GM19023 (cell line): ENCODE results near the gene AFF2.

ENCODE experiments used
- ATAC-seq: cut with Tn5 transposase; IDR thresholded peaks from one replicate; pipeline ENCODE4 v1.9.1; 2021; ENCODE audit warnings: mild to moderate bottlenecking, moderate library complexity; ENCODE audit not compliant: unreplicated experiment

Gene AFF2

DNA sequence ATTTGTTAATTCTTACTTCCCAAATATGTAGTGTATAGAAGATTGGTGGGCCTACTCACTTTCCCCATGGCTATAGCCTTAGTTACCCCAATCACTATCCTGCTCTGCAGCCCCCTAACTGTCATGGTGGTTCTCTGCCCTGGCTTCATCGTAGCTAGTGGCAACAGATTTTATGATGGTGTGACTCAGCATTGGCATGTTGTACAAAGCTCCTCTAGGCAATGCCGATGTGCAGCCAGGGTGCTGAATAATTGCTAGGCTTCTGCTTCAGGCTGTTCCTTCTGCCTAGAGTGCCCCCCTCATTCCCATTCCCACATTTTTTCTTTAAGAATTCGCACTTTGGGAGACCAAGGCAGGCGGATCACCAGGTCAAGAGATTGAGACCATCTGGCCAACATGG is 35.2 kb downstream of the AFF2 start:
- ATAC-seq: no peak

DNA sequence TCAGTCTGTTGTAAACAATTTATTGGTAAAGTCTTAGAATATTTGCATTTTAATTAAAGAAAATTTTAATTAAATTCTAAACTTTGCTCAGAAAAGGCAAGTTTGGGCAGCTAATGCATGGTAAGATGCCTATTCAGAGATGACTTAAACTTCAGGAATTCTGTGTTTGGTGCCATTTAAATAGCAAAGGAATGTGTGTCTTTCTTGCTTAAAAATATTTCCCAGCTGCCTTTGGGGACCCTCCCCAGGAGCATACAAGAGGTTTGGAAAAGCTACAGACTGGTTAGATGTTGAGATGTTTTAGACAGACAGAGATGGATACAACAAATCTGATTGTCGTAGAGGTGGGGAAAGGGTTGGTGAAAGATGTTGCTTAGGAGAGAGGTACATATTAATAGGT is 36.5 kb downstream of the AFF2 start:
- ATAC-seq: no peak

DNA sequence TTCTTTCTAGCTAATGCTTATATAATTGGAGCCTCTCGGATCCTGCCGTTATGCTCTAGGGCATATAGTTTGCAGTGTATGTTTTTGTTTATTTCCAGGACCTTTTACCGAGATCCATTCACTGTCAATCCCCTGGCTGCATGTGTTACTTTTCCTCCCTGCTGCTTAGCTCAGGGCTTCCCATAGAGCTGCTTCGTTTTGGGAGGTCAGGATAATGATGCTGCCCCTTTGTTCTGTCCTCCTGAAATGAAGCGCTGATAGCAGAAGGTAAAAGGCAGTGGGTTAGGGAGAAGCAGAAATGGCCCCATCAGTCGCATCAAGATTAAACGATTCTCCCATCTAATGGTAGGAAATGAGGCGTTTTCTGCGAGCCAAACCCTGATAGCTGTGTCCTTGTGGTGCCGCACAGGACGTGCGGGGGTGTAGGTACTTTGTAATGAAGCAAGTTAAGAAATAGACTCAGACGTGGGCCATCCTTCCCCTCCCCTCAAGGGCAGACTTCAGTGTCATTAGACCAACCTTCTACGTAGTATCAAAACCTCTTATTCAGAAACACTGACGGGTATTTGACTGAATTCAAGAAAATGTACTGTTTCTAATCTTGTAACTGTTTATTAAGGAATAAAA is 37.3 kb downstream of the AFF2 start:
- no peak for ATAC-seq

- ATAC-seq: no peak
Measured at GRCh38 chrX:148538582-148538981, 38.2 kb downstream of the AFF2 start.

GRCh38 chrX:148540114-148540513 is 39.7 kb downstream of the AFF2 start:
- no peak for ATAC-seq

DNA sequence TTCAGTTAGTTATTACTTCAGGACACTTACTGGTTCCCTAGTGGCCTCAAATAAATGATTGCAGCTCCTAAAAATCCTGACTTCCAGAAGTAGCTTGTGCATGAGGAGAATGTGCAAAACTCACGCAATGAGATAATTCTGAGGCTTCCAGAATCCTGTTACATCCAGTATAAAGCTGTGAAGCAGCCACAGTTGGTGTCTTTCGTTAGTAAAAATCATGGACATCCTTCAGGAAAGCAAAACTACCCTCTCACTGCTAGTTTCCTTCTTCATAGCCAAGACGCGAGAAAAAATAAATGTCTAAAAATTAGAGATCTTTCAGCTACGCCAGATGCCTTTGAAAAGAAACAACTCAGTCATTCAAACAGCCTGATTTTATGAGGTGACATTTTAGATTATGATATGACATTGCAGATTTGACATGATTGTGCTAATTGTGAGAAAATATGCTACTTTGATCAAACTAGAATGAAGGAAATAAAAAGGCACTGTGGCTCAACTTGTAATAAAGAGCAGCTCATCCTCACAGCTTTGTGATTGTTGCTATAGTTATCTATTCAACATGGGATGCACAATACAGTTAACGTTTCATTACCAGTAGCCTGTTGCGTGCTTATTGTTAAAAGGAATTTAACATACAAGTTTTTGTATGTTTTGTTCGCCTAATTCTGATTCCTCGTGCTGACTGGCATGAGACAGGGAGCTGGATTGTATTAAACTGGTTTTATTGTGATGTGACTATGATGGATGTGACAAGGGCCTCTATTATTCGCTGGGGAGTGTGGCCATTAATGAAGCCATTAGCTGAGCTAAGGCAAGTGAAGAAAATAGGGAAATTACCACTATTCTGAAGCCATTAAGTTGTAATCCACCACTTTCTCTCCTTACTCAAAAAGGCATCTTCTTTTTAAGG is 40.5 kb downstream of the AFF2 start:
- no peak for ATAC-seq

- no peak for ATAC-seq
Measured at GRCh38 chrX:148541584-148541940, 41.1 kb downstream of the AFF2 start.

GRCh38 chrX:148542481-148543255 is 42.3 kb downstream of the AFF2 start:
- ATAC-seq: no peak

GRCh38 chrX:148552775-148553174 is 52.4 kb downstream of the AFF2 start:
- ATAC-seq: no peak

DNA sequence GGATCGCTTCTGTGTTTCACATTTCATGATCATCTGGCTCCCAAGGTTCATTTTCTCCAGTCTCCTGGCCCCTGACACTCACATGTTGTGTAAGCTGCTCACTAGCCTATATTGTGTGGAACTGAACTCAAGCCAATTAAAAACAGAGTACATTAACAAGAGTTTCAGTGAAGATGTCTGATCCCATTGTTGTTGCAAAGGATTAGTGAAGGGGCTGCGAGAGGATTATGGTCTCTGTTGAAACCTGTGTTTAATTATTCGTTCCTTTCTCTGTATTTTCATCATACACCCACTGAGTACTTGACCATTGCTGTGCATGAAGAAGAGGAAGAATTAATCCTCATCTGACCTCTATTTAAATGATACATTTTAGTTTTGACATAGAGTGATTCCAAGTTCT is 54.7 kb downstream of the AFF2 start:
- no peak for ATAC-seq

DNA sequence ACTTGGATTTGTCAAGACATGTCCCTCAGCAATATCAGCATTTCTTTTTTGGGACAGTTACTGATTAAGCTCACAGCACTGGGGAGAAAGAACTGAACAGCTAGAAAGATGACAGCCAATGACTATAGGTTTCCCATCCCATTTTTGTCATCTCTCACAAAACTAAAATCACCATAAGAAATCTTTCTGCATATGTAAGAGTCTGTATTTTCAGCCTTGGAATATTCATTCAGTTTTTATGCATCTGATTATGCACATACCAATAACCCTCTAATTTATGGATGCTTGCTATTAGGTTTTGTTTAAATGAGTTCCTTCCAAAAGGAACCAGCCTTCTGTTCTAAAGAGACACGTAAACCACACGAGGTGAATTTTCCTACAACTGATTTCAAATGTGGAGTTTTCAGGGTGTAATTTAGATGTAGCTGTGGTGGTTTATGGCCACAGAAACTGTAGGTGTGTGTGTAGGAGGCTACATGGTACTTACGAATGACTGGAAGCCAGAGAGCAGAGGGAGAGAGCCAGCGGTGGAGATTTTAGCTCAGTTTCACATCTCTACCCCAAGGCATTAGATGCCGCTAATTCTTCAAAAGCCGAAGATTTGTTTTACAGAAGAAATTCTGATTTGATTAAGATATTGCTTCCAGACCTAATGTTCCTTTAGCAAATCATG is 55.3 kb downstream of the AFF2 start:
- no peak for ATAC-seq

GRCh38 chrX:148556498-148556897 is 56.1 kb downstream of the AFF2 start:
- no peak for ATAC-seq

DNA sequence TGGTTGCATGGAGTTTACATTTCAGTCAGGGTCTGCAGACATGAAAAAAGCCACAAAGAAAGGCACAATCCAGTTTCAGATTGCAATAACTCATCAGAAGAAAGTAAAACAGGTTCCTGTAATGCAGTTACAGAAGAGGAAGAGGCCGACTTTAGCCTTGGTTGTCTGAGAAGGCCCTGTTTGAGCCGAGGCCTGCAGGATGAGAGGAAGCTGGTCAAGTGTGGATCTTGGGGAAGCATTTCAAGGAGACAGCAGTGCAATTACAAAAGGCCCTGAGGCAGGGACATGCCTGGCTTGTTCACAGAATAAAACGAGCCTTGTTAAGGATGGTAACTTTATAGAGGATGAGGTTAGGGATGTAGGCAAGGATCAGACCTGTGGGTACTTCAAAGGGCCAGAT is 62.4 kb downstream of the AFF2 start:
- no peak for ATAC-seq

DNA sequence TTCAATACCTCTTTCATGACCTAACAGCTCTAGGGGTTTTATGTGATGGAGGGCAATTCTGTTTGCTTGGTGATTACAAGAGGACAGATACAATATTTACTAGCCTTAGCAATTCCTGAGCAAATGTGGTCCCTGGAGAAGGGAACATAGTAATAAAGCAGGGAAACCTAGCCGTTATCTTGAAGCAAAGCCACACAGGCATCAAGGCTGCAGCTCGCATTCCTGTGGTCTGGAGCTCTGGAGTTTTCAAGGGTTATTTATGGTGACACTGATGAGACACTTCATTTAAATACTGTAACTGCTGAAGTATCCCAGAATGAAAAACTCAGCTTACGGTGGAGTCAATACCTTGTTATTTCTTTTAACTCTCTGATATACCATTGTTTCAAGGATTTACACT is 66.8 kb downstream of the AFF2 start:
- no peak for ATAC-seq

- ATAC-seq: no peak
Measured at GRCh38 chrX:148567779-148568178, 67.4 kb downstream of the AFF2 start.

DNA sequence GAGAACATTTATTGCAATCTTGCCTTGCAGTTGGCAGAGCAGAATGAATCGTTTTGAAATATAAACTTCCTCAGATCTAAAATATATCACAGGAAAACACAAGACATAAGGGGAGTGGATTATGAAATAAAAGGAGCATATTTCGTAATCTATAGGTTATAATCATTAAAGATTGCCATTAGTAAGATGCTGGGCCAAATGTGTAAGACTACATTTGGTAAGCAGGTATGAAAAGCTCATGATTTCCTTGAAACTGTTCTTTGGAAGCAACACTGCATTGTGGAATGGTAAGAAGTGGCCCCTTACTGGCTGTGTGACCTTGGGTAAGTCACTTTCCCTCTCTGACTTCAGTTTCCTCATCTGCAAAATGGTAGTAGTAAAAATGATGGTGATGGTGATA is 68.3 kb downstream of the AFF2 start:
- no peak for ATAC-seq

DNA sequence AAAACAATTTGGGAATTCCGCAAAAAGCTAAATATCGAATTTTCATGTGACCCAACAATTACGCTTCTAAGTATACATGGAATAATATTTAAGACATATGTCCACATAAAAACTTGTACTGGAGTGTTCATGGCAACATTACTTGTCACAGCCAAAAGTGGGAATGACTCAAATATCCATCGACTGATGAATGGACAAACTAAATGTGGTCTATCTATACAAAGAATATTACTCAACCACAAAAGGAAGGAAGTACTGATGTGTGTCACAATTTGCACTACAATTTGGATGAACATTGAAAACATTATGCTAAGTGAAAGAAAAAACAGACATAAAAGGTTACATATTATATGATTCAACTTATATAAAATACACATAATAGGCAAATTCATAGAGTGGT is 71.9 kb downstream of the AFF2 start:
- no peak for ATAC-seq

GRCh38 chrX:148573119-148573518 is 72.7 kb downstream of the AFF2 start:
- no peak for ATAC-seq

DNA sequence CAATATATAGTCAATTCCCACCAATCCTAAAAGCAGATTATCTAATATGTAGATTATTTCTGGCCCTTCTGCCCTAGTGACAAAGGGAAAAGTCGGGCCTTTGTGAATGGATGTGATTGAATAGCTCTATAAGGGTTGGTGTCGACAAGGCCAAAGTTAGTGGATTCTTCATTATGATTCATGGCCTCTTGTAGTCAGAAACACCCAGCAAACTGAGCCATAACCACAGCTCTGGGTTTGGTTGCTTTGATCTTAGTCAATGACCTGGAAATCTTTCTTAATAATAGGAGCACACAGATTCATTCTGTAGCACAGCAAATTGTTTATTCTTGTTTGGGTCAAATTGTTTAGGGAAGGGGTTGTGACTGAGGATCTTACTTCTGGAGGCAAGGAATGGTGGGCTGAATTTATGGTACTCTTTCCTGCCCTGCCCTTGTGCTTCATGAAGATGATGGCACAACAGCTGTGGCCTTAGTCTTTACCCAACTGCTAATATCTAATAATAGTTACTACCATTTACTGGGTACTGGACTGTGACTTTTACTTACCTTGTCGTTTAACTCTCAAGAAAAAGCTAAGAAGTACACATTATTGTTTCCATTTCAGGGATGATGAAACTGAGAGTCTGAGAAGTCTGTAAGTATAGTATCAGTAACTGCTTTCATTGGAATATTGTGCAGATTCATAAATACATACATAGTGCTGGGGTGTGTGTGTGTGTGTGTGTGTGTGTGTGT is 74.0 kb downstream of the AFF2 start:
- no peak for ATAC-seq

GRCh38 chrX:148576396-148576795 is 76.0 kb downstream of the AFF2 start:
- no peak for ATAC-seq

DNA sequence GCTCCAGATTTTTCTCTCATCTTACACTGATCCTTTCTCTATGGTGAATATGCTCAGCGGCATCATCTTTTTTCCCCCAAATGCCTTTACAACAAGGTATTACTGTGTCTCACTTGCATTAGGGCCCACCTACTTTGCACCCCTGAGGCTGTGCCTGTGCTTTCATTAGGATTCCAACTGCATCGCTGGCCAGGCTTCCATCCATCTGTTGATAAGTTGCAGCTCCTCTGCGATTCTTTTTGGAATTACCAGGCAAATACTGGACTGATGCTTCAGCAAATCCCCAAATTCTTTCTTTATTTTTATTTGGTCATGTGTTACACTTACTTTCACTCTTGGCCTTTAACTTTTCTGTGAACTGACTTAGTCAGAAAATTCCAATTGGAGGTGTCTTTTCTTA is 77.3 kb downstream of the AFF2 start:
- ATAC-seq: no peak
